WERI-Rb-1 (cell line): Measurements from ENCODE around the gene CFAP299.

Experiments used
- DNase-seq: peaks from one replicate; pipeline ENCODE4 v3.0.0-alpha.2; 2020
- H3K27ac ChIP-seq: fragments of 250-450 bp; sonication (Bioruptor Pico); 2 replicates; pipeline ENCODE4 v1.5.1; 2020; ENCODE audit warnings: mild to moderate bottlenecking, moderate library complexity
- H3K27me3 ChIP-seq: fragments of 250-450 bp; sonication (Bioruptor Pico); 2 replicates; pipeline ENCODE4 v1.5.1; 2021; ENCODE audit warnings: mild to moderate bottlenecking, low read depth, moderate library complexity; ENCODE audit not compliant: insufficient read depth, severe bottlenecking
- H3K36me3 ChIP-seq: fragments of 250-450 bp; sonication (Bioruptor Pico); 2 replicates; pipeline ENCODE4 v1.5.1; 2020; ENCODE audit warnings: mild to moderate bottlenecking, moderate library complexity
- H3K4me3 ChIP-seq: 2 replicates; pipeline ENCODE4 v1.5.1; 2011; ENCODE audit warnings: low read depth, mild to moderate bottlenecking, control low read depth, low read length
- H3K9me3 ChIP-seq: fragments of 250-450 bp; sonication (Bioruptor Pico); 2 replicates; pipeline ENCODE4 v1.5.1; 2021; ENCODE audit warnings: mild to moderate bottlenecking, moderate library complexity; ENCODE audit not compliant: severe bottlenecking
- CTCF ChIP-seq: IDR thresholded peaks from 2 replicates; pipeline ENCODE4 v1.5.1; 2011; ENCODE audit warnings: low read depth, mild to moderate bottlenecking, control low read depth, inconsistent platforms, low read length

CFAP299 gene

GRCh38 chr4:80540785-80541469, 205.4 kb downstream of the CFAP299 start:
- no peak for TF ChIP-seq CTCF
- Histone ChIP-seq H3K4me3 (no peak overlapping the region), H3K36me3 (no peaks in the 10 kb centered on the region), H3K27me3 (peaks cover 2% of the 10 kb centered on the region), H3K27ac (no peak overlapping the region), H3K9me3 (no peaks in the 10 kb centered on the region)
- no peak for DNase-seq

- H3K9me3 ChIP-seq = no peaks in the 10 kb centered on the region
- no peaks in the 10 kb centered on the region for H3K36me3 ChIP-seq
- DNase-seq = no peak
- H3K27ac ChIP-seq = no peak overlapping the region
- peaks cover 2% of the 10 kb centered on the region for H3K27me3 ChIP-seq
- no peak overlapping the region for H3K4me3 ChIP-seq
- TF ChIP-seq CTCF = no peak
Measured at GRCh38 chr4:80542747-80543146, 207.2 kb downstream of the CFAP299 start.

- Histone ChIP-seq H3K9me3 (no peaks in the 10 kb centered on the region), H3K4me3 (no peak overlapping the region), H3K36me3 (no peaks in the 10 kb centered on the region), H3K27me3 (no peaks in the 10 kb centered on the region), H3K27ac (no peak overlapping the region)
- no peak for TF ChIP-seq CTCF
- no peak for DNase-seq
Measured at GRCh38 chr4:80560337-80560736, 224.8 kb downstream of the CFAP299 start.

- Histone ChIP-seq H3K27ac (no peak overlapping the region), H3K27me3 (no peaks in the 10 kb centered on the region), H3K36me3 (no peaks in the 10 kb centered on the region), H3K4me3 (no peak overlapping the region), H3K9me3 (no peaks in the 10 kb centered on the region)
- no peak for DNase-seq
- no peak for TF ChIP-seq CTCF
Measured at GRCh38 chr4:80566203-80566872, 230.8 kb downstream of the CFAP299 start.

- no peaks in the 10 kb centered on the region for H3K9me3 ChIP-seq
- H3K36me3 ChIP-seq = no peaks in the 10 kb centered on the region
- DNase-seq = no peak
- no peak for TF ChIP-seq CTCF
- no peak overlapping the region for H3K27ac ChIP-seq
- H3K4me3 ChIP-seq = no peak overlapping the region
- H3K27me3 ChIP-seq = no peaks in the 10 kb centered on the region
Measured at GRCh38 chr4:80568891-80569290, 233.4 kb downstream of the CFAP299 start.
